ENCODE results near the gene RPLP2.

RPLP2 gene

DNA sequence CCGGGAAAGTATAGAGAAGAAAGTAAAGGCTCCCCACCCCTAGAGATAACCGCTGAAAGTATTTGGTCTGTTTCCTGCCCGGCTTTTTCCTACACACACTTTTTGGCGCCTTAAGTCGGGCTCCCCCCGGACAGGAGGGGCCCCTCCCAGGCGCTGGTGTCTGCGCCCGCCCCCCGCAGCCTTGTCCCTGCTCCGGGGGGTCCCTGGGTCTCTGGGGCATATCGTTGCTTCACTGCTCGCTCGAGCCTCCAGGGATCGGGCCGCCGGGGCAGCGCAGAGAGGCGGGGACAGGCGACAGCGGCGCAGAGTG is 17.0 kb downstream of the RPLP2 start:
- DNase-seq, result no peak

DNA sequence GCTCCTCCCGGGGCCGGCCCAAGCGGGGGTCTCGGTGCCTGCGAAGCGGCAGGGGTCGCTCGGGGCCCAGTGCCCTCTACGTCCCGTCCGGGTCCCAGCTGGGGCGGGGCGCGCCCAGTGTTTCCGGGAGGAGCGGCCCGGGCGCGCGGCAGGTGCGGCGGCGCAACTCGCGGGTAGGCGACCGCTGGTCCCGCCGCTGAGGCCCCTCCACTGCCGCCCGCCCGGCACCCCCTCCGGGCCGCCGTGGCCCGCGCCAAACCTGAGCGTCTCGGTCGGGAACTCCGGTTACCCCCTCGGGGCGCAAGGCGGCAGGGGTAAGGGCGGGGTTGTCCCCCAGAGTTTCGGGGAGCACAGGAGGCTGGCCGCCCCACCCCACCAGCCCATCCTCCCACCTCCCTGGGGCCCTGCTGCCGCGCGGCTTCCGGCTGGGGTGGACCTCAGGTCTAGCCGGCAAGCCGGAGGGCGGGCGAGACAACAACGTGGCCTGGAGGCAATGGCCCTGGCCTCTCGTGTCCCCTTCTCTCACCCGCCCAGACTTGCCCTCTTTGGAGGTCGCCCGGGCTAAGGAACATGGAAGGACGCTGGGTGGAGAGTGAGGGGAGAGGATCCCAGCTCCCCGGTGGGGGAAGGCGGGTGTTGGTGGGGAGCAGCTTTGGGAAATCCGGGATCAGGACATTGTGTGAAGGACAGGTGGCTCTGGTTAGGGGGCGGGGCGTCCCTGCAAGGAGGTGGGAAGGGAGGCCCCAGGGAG is 17.6 kb downstream of the RPLP2 start:
- no peak for DNase-seq

DNA sequence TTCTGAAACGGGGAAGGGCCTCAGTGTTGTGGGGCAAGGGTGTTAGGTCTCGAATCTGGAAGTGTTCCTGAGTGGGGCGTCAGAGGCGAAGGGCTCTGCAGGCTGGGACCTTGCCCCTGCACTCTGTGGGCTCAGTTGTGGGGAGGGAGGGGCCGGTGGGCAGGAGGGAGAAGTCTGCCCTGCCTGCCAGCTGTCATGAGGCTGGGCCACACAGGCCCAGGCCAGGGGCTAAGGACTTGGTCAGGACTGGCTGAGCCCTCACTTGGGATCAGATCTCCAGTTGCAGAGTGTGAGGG is 18.1 kb downstream of the RPLP2 start, which contains the start of gene CRACR2B:
CRACR2B (plus strand) TSS at position 23 of the 296 bp plus-strand sequence. CDS start 689 bp downstream, outside the sequence.
- DNase-seq, result no peak

DNA sequence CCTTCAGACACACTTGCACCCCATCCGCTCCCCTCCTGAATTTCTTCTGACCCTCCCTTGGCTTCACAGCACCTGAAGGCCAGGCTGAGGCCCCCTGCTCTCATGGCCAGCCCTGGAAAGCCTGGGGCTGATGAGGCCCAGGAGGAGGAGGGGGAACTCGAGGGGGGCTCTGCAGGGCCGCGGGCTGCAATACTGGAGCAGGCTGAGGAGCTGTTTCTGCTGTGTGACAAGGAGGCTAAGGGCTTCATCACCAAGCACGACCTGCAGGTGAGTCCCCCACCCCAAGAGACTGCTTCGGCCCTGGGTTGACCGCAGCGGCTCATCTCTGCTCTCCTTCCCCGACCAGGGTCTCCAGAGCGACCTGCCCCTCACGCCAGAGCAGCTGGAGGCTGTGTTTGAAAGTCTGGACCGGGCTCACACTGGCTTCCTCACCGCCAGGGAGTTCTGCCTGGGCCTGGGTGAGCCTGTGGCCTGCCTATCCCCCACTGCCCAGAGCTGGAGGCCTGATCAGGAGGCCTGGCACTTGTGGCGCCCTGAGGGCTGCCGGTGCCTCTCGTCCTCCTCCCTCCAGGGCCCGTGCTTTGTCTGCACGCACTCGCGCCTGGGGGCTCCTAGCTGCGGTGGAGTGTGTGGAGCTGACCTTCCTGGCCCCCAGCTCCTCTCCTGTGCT is 18.9 kb downstream of the RPLP2 start:
- no peak for DNase-seq

DNA sequence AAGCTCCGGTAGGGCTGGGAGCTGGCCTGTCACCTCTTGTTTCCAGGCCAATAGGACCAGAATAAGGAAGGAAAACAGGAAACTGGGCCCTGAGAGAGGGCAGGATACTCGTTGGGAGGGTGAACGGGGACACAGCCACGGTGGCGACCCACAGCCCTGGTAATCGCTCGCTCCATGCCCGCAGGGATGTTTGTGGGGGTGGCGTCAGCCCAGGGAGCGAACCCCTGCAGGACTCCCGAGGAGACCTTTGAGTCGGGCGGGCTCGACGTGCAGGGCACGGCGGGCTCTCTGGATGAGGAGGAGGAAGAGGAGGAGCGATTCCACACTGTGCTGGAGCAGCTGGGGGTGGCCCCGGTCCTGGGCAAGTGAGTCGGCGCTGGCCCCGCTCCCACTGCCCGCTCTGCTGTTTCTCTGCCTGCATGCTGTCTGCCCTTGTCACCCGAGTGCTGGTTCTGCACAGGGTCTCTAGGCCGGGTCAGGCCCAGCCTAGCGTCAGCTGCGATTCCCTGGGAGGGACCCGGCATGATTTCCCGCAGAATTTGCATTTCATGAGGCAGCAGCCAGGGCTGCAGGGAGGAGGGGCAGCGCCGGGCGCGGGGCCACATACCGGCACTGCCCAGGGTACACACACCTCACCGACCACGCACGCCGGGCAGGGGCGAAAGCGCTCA is 19.5 kb downstream of the RPLP2 start:
- DNase-seq, result no peak

DNA sequence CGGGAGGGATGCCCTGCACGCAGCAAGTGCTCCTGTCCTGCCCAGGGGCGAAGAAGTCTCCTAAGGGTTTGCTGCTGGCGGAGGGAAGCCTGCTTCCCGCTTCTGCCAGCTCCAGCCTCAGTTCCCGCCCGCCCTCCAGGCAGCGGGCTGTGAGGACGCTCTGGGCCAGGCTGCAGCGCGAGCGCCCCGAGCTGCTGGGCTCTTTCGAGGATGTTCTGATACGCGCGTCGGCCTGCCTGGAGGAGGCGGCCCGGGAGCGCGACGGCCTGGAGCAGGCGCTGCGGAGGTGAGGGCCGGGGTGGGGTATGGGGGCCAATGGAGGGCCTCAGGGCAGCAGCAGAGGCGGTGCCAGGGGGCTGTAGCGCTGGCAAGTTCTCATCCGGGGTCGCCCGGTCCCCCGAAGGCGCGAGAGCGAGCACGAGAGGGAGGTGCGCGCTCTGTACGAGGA is 20.1 kb downstream of the RPLP2 start:
- DNase-seq, result no peak

DNA sequence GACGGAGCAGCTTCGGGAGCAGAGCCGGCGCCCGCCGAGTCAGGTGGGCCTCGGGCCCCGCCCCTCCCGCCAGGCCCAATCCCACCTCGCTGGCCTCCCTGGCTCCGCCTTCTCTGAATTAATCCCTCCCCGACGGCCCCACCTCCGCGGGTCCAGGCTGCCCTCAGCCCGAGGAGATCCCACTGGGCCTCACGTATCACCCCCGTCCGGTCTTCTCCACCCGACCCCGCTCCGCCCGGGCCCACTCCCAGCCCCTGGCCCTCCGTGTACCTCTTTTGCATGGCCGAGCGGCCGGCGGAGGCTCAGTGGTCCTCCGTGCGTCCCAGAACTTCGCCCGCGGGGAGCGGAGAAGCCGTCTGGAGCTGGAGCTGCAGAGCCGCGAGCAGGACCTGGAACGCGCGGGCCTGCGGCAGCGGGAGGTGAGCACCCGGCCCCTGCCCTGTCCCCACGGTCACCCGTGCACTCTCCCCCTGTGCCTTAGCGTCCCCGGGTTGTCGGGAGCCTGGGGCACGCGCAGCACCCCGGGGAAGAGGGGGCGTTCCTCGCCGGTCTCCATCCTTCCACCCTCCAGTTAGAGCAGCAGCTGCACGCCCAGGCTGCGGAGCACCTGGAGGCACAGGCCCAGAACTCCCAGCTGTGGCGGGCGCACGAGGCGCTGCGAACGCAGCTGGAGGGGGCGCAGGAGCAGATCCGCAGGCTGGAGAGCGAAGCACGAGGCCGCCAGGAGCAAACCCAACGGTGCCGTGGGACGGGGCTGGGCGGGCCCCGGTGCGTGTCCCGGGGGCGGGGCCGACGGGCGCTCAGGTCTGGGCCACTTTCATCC is 20.7 kb downstream of the RPLP2 start:
- DNase-seq, result peak; percentile 64

DNA sequence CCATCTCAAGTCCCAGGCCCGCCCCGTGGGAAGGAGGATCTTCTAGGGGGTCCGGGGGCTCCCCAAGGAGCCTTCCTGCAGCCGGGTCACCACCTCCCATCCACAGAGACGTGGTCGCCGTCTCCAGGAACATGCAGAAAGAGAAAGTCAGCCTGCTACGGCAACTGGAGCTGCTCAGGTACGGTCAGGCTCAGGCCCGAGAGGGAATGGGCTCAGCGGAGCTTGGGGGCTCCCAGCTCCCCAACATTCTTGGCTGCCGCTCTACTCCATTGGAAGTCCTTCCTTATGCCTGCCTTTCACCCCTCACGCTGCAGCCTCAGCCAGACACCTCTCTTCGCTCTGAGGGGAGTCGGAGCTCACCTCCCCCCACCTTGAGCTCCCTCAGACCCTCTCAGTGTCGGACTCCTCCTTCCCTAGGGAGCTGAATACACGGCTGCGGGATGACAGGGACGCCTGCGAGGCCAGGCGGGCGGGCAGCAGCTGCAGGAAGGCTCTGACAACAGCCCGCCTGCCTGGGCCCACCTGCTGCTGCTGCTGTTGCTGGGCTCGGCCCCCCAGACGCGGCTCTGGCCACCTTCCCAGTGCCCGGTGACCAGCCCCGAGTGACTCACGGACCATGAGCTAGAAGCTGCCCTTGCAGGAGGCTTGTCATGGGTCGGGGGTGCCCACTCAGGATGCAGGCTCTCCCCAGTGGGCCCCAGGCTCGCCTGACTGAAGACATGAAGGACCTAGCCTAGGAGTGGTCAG is 21.5 kb downstream of the RPLP2 start:
- DNase-seq, result no peak

DNA sequence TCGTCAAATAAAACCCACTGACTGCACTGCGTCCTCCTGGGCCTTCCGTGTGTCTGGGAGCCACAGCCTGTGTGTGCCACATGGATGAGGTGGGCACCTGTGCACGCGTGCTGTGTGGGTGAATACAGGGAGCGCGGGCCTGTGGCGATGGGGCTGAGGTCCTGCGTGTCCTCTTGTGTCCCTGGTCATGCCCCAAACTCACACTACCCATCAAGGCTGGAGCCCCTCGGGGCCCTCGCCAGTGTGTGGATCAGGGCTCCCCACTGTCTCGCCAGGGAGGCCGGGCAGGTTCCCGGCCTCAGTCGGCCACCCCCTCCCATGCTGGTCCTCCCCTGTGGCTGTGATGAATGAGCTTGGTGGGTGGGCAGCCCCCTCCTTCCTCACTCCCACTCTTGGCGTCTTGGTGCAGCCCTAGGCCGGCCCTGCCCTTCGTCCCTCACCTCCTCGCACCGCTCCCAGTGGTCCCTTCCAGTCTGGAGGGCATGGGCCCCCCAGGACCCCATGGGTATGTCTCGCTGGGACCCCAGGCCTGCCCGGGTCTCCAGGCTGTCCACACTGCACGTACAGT is 22.3 kb downstream of the RPLP2 start:
- DNase-seq, result no peak

DNA sequence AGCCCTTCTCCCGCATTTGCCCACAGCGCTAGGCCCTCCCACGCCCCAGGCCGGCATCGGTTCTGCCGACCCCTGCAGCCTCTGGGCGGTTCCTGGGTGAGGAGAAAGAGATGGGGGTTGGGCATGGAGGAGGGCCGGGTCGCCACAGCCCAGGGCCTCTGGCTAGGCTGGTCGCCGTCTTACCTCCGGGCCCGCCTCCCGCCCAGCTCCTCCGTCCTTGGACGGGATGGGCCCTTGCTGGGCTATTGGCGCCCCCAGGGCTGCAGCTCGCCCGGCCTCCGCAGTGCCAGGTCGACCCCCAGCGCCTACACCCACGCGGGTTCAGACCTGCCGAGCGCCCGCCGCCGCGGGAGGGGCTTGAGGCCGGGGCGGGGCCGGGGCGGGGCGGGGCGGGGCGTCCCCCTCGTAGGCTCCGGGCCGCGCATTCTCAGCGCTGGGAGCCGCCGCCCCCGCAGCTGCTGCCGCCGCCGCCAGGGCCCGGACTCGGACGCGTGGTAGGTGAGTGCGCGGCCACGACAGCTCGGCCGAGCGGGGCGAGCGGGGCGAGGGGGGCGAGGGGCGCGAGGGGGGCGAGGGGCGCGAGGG is 22.9 kb downstream of the RPLP2 start, which contains the start of gene CD151:
CD151 (plus strand) TSS at position 424 of the 585 bp plus-strand sequence. CDS start 3,118 bp downstream, outside the sequence.
- no peak for DNase-seq

DNA sequence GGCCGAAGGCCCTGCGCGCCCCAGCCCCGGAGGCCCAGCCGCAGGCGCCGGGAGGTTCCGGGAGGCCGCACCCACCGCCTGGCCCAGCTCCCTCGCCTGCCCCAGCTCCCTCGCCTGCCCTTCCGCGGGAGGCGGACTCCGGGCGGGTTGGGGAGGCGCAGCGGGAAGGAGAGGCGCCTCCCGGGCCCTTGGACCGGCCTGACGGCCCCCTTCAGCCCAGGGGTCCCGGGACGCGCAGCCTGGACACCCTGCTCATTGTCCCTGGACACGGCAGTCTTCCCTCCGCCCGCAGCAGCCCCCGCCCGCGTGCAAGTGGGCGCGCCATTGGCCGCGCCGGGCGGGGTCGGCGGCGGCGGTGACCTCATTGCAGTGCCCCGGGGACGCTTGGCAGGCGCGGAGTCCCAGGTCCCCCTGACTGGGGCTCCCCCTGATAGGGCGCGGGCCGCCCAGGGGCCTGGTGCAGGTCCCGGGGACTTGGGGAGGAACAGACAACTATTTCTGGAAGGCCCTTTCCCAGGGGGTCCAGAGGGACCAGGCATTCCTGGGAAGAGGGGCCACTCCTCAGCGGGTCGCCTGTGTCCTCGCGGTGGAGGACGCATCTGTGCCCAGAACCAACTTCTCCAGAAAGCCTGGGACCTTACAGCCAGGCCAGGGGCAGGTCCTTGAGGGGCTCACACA is 23.5 kb downstream of the RPLP2 start:
- DNase-seq, result no peak

DNA sequence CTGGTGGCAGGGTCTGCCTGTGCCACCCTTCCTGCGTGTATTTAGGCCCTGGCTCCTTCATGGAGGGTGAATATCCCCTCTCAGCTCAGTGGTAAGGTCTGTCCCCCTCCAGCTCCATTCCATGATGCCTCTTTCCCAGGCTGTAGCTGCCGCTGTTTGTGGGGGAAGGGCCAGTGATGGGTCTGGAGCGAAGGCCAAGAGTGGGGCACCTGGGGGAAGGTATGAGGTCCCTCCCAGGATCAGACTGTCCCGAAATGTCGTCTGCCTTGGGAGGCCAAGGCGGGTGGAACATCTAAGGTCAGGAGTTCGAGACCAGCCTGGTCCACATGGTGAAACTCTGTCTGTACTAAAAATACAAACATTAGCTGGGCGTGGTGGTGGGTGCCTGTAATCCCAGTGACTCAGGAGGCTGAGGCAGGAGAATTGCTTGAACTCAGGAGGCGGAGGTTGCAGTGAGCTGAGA is 24.1 kb downstream of the RPLP2 start:
- DNase-seq, result no peak

DNA sequence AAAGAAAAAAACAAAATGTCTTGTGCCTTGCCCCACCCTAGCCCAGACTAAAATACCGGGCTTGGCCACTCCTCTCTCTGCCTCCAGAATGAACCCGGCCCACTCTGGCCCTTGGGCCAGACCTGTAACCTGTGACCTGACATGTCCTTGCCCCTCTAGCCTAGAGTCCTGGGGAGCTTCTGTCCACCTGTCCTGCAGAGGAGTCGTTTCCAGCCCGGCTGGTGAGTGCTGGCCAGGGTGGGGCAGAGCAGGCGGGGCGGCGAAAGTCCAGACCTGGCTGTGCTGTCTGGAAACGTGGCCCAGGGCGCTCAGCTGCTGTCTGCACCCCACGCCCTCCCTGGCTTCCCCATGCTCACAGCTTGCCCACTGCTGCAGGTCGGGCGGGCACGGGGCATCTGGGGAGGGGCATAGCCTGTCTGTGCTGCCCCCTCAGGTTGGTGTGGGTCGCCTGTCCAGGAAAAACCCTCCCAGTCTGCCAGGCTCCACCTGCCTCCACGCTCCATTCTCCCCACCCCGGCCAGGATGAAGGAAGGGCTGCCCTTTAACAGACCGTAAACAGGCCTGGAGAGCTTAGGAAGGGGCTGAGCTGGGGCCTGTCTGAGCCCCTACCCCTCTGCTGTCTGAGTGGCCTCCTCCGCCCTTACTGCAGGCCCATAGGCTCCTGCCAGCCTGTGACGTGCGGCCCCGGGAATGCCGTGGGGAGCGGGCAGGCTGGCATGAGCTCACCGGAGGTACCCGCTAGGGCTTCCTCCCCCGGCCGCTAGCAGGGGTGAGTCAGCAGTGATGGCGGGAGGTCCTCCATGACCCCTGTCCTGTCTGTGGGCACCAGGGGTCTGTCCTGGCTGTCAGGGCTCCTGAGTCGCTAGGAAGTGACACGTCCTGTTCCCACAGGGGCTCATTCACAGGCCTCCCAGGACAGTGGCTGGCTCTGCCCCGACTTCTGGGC is 24.9 kb downstream of the RPLP2 start:
- no peak for DNase-seq

DNA sequence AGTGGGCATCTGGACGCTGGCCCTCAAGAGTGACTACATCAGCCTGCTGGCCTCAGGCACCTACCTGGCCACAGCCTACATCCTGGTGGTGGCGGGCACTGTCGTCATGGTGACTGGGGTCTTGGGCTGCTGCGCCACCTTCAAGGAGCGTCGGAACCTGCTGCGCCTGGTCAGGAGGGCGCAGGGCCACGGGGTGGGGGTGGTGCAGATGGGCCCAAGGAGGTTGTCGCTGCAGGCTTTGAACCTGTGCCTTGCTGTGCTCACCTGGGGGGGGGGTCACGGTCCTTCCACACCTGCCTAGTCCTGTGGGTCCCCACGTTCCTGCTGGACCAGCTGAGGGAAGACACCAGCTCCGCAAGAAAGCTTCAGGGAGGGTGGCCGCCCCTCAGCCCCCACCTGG is 26.5 kb downstream of the RPLP2 start:
- DNase-seq, result no peak

DNA sequence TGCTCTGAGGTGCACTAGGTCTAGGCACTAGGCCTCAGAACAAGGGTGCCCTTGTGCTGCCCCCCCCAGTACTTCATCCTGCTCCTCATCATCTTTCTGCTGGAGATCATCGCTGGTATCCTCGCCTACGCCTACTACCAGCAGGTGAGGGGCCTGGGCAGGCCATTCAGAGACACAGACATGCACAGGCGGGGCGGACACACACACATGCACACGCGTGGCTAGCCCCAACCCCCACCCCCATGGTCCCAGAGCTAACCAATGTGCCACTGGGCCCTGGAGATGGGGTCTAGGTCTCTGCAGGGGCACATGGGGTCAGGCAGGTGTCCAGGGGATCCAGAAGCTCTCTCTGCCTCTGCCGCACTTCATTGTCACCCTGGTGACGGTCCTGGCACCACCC is 26.9 kb downstream of the RPLP2 start:
- no peak for DNase-seq

DNA sequence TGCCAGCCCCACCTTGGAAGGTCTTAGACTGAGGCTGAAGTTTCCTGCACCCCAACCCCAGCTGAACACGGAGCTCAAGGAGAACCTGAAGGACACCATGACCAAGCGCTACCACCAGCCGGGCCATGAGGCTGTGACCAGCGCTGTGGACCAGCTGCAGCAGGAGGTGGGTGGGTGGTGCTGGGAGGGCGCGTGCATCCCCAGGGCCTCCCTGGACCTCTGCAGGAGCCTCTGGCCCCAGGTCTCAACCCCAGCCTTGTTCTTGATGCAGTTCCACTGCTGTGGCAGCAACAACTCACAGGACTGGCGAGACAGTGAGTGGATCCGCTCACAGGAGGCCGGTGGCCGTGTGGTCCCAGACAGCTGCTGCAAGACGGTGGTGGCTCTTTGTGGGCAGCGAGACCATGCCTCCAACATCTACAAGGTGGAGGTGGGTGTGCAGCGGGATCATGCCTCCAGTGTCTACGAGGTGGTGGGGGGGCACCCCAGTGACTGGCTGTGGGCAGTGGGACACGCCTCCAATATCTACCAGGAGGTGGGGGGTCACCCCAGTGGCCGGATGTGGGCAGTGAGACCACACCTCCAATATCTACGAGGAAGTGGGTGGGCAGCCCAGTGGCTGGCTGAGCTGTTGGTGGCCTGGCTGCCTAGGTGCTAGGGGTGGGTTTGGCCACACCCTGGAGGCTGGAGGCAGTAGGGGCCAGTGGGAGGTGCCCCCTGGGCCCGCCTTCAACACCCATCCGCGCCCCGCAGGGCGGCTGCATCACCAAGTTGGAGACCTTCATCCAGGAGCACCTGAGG is 27.6 kb downstream of the RPLP2 start:
- no peak for DNase-seq

DNA sequence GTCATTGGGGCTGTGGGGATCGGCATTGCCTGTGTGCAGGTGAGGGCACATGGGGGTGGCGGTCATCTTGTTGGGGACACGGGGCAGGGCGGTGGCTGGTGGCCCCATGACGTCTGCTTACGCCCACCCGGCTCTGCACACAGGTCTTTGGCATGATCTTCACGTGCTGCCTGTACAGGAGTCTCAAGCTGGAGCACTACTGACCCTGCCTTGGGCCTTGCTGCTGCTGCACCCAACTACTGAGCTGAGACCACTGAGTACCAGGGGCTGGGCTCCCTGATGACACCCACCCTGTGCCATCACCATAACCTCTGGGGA is 28.2 kb downstream of the RPLP2 start:
- DNase-seq, result no peak

DNA sequence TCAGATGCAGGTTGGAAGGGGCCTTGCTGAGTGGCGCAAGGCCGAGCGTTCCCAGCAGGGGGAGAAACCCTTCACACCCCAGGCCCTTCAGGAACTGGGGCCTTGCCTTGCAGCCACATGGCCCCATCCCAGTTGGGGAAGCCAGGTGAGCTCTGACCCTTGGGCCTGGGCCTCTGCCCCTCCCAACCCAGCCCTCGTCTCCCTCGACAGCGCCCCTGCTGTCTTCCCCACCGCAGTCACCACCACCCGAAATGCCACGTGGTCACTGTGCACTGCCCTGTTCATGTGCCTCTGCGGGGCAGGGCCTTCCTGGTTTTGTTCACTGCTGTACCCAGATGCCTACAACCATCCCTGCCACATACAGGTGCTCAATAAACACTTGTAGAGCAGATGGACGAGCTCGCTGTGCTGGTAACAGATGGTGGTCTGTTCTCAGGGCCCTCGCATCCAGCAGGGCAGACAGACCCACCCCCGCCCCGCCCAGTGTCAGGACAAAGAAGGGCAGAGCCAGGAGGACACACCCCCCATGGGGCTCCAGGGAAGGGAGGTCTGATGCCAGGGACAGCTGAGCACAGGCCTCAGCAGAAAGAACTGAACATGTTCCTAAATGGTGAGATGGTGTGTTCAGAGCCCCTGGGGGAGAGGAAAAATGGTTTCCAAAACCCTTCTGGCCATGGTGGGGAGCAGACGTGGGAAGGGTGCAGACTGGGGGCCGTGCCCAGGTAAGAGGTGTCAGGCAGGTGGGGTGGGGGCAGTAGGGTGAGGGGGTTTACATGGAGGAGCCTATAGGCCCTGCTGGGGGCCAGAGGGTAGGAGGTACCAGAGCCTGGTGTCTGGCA is 28.9 kb downstream of the RPLP2 start:
- DNase-seq, result no peak
